K562 (cell line): ENCODE data around the gene RALGAPB. TPM values are rescaled to one million over a fixed set of nuclear protein-coding genes. Genes with fewer than 3 reads are reported as not detected.
A peak's percentile ranks its signal among the peaks of the same experiment; 100 is the strongest.

Source experiments
- ATAC-seq: fragments of 200-7000 bp; cut with Tn5 transposase; 3 replicates; pipeline ENCODE4 v1.9.1; 2020; ENCODE audit warnings: moderate library complexity
- BruUV-seq: library from RNA; stranded (reverse); fragments of 400-500 nt; replicated peaks from 2 replicates; lab custom pipeline; 2021; lab: Mats Ljungman, UMichigan
- CTCF ChIA-PET: fragments of 300-600 bp; formaldehyde crosslinking; extraction: SDS; loops from one replicate; lab custom pipeline; 2021; ENCODE audit warnings: low intra/inter-chr PET ratio; lab: Yijun Ruan, JAX
- POLR2A ChIA-PET: fragments of 300-600, 350-650 bp; sonication (Branson Sonifier 250); formaldehyde crosslinking; extraction: SDS; loops from one replicate; lab custom pipeline; 2021; ENCODE audit warnings: antibody characterized with exemption, inconsistent platforms; lab: Yijun Ruan, JAX
- DNase-seq, 4 experiments: peaks; one replicate each; pipeline versions ENCODE4 v3.0.0 to v3.0.0-alpha.2; 2011 to 2018; ENCODE audit warnings: low spot score in 3 of 4, mixed read lengths in 3 of 4; ENCODE audit errors: extremely low read depth in 1 of 4
- FAIRE-seq: peaks from 2 replicates; lab custom pipeline; 2011; peaks lifted over from hg19 to GRCh38; lab: Jason Lieb, UNC
- H2AFZ ChIP-seq: 2 replicates; pipeline ENCODE4 v1.6.0; 2011; ENCODE audit warnings: low read depth, low read length, control low read depth, inconsistent platforms
- H3K27ac ChIP-seq: fragments of 200-600 bp; 3 replicates; pipeline ENCODE4 v1.8.0; 2011; ENCODE audit warnings: low read depth, mild to moderate bottlenecking, control low read depth, inconsistent platforms, low read length, moderate library complexity, mixed read lengths; ENCODE audit errors: extremely low read depth
- H3K27me3 ChIP-seq, 2 experiments: fragments of 300-600 bp in 1 of 2; 2 replicates in 1 of 2; 3 replicates in 1 of 2; pipeline versions ENCODE4 v1.6.0 to v1.8.0; 2011; ENCODE audit warnings: inconsistent platforms in 2 of 2, low read length in 2 of 2, mild to moderate bottlenecking in 1 of 2, mixed read lengths in 1 of 2, moderate library complexity in 1 of 2; ENCODE audit not compliant: control insufficient read depth in 2 of 2, insufficient read depth in 2 of 2
- H3K36me3 ChIP-seq: fragments of 300-600 bp; 3 replicates; pipeline ENCODE4 v1.8.0; 2011; ENCODE audit warnings: mild to moderate bottlenecking, low read length, inconsistent platforms; ENCODE audit not compliant: control insufficient read depth, insufficient read depth
- H3K4me1 ChIP-seq, 2 experiments: fragments of 200-600 bp in 1 of 2; replicated peaks in 1 of 2; 2 replicates in 1 of 2; 3 replicates in 1 of 2; pipeline versions ENCODE4 v1.5.1 to v1.8.0; 2011; ENCODE audit warnings: inconsistent platforms in 2 of 2, low read length in 2 of 2, mild to moderate bottlenecking in 1 of 2, mixed read lengths in 1 of 2, moderate library complexity in 1 of 2; ENCODE audit not compliant: control insufficient read depth in 2 of 2, insufficient read depth in 2 of 2
- H3K4me2 ChIP-seq: 2 replicates; pipeline ENCODE4 v1.6.1; 2011; ENCODE audit warnings: low read length, control low read depth, inconsistent platforms, mixed read lengths; ENCODE audit not compliant: insufficient read depth
- H3K4me3 ChIP-seq: fragments of 200-600 bp; sonication (generic), shearing (Covaris generic); 2 replicates; pipeline ENCODE4 v1.5.1; 2016; ENCODE audit warnings: control low read depth, inconsistent platforms
- H3K79me2 ChIP-seq: fragments of 200-600 bp; 3 replicates; pipeline ENCODE4 v1.8.0; 2011; ENCODE audit warnings: low read length, inconsistent platforms; ENCODE audit not compliant: control insufficient read depth, insufficient read depth
- H3K9ac ChIP-seq, 2 experiments: 2 replicates each; pipeline versions ENCODE4 v1.6.0 to v1.6.1; 2011; ENCODE audit warnings: low read depth in 2 of 2, low read length in 2 of 2, control low read depth in 1 of 2, inconsistent platforms in 1 of 2, mild to moderate bottlenecking in 1 of 2, mixed read lengths in 1 of 2; ENCODE audit not compliant: insufficient read depth in 1 of 2
- H3K9me1 ChIP-seq: one replicate; pipeline ENCODE4 v1.6.0; 2011; ENCODE audit warnings: inconsistent platforms, mild to moderate bottlenecking, low read length, moderate library complexity; ENCODE audit not compliant: control insufficient read depth, insufficient read depth
- H3K9me3 ChIP-seq: replicated peaks from 2 replicates; pipeline ENCODE4 v1.5.1; 2011; ENCODE audit warnings: low read depth, low read length, inconsistent platforms; ENCODE audit not compliant: control insufficient read depth, insufficient read depth
- H4K20me1 ChIP-seq: replicated peaks from 2 replicates; pipeline ENCODE4 v1.6.1; 2011; ENCODE audit warnings: low read length, inconsistent platforms, mixed read lengths; ENCODE audit not compliant: control insufficient read depth, insufficient read depth
- CAMTA2 ChIP-seq: fragments of 250-450 bp; sonication (Bioruptor Pico); conservative IDR thresholded peaks from 2 replicates; pipeline ENCODE4 v1.5.1; 2022
- HCFC1 ChIP-seq: IDR thresholded peaks from 2 replicates; pipeline ENCODE4 v1.6.1; 2012; ENCODE audit warnings: low read depth, low read length, improper control_type of control experiment
- SIX5 ChIP-seq, 2 experiments: IDR thresholded peaks; 2 replicates each; pipeline ENCODE4 v1.6.1; 2011; ENCODE audit warnings: low read length in 2 of 2, borderline replicate concordance in 1 of 2, low read depth in 1 of 2, mild to moderate bottlenecking in 1 of 2, moderate library complexity in 1 of 2; ENCODE audit not compliant: insufficient read depth in 1 of 2
- TFAM ChIP-seq: fragments of 250-450 bp; sonication (Bioruptor Pico); conservative IDR thresholded peaks from 2 replicates; pipeline ENCODE4 v1.5.0; 2021; ENCODE audit warnings: mild to moderate bottlenecking, moderate library complexity
- U2AF1 ChIP-seq: fragments of 200-400 bp; formaldehyde crosslinking; optimal IDR thresholded peaks from 2 replicates; pipeline ENCODE3; 2017; ENCODE audit warnings: mild to moderate bottlenecking, low read depth, low read length, moderate library complexity
- ZNF143 ChIP-seq: sonication (generic); formaldehyde crosslinking; IDR thresholded peaks from 2 replicates; pipeline ENCODE4 v1.9.0; 2022; ENCODE audit warnings: mild to moderate bottlenecking, missing genetic modification reagents
- ZNF263 ChIP-seq: sonication (generic); formaldehyde crosslinking; IDR thresholded peaks from 2 replicates; pipeline ENCODE4 v1.8.0; 2022; ENCODE audit warnings: mild to moderate bottlenecking, missing genetic modification reagents, borderline replicate concordance
- WGBS: fragments of 100-300 bp; shearing (Covaris generic); methylation state at CpG from one replicate; pipeline ENCODE4 v1.1.6; 2016; ENCODE audit warnings: low coverage, mixed read lengths; ENCODE audit not compliant: insufficient coverage; ENCODE audit errors: missing lambda C conversion rate; 5-methylcytosine and 5-hydroxymethylcytosine counted together
- in situ Hi-C: fragments of 300-500 bp; cut with MboI; formaldehyde crosslinking; loops from 4 replicates; pipeline ENCODE4 v1.15.0; 2018; ENCODE audit warnings: inconsistent platforms, mixed read lengths
- intact Hi-C: fragments of 100-400 bp; cut with micrococcal nuclease; formaldehyde crosslinking; loops from 2 replicates; pipeline ENCODE4 v1.14.2; 2022
- polyA plus RNA-seq, 8 experiments: library from polyadenylated mRNA; depleted of rRNA in 4 of 8; stranded (reverse) in 5 of 8; unstranded in 3 of 8; fragments of >200 nt; fragmentation: Nextera tagmentation in 2 of 8; fragmentation: Illumina TruSeq in 1 of 8; extraction: Ambion mirVana in 2 of 8; extraction: Trizol in 1 of 8; gene quantifications; 2 replicates each; pipeline versions ENCODE4 v1.2.1 to v1.2.3, GENCODE V29; 2011 to 2014; ENCODE audit warnings: inconsistent platforms in 1 of 8, missing spikeins in 1 of 8
- total RNA-seq, 7 experiments: library from RNA; depleted of rRNA in 6 of 7; stranded (reverse); fragments of >200 nt in 6 of 7; fragmentation: Illumina TruSeq in 2 of 7; extraction: Trizol in 2 of 7; gene quantifications; 2 replicates each; pipeline versions ENCODE4 v1.2.1 to v1.2.3, GENCODE V29; 2011 to 2021; ENCODE audit warnings: low replicate concordance in 1 of 7
- TF ChIP-seq, protein P1 (sequence below): fragments of 450-650 bp; IDR thresholded peaks from 2 replicates; pipeline ENCODE4 v1.6.1; 2018; ENCODE audit not compliant: partially characterized antibody

Gene RALGAPB
- total and polyA plus RNA-seq, 9 of the 15 experiments (the other 6 are each of a cell fraction or from before 2014, with no cell fraction given): 4.3 to 25.6 (median 13.6) TPM

DNA sequence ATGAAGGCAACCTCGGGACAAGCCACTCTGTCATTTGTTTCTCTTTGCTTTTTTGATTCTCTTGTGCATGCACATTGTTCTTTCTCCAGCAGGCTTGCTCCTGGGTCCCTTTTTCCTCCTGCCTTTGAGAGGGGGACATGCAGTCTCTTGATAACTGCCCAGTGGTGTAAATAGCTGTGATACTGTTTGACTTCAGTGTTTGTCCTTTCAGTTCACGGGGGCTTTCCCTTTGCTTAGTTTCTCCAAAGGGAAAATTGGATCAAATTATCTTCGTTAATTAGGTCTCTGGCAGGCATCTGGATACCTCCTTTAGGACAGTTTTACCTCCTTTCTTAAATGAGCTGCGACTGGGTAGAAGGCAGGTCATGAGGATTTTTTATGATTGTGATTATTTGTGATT is 41.5 kb downstream of the RALGAPB start:
- no peaks in the 10 kb centered on the region for H3K9me3 ChIP-seq
- in situ Hi-C loops (no loop called here), intact Hi-C loops (no loop called here)
- H3K4me1 ChIP-seq: no peaks in the 10 kb centered on the region
- no peak overlapping the region for H3K4me2 ChIP-seq
- no TSS peak for BruUV-seq
- FAIRE-seq: no peak
- H3K9ac ChIP-seq: no peak overlapping the region
- no peaks in the 10 kb centered on the region for H3K79me2 ChIP-seq
- no peak overlapping the region for H3K4me3 ChIP-seq
- TF ChIP-seq TFAM (no peak), U2AF1 (no peak), ZNF263 (CRISPR knock-in tag) (no peak)
- no peaks in the 10 kb centered on the region for H3K27me3 ChIP-seq
- WGBS: 68% methylated on average over 4 of the region's 4 CpGs
- no peak for ATAC-seq
- no peak for DNase-seq
- no peaks in the 10 kb centered on the region for H4K20me1 ChIP-seq
- ChIA-PET POLR2A (interaction anchor here (1.3 kb wide), 1 partner anchor 11 kb away, joined by 3 read pairs; no protein-coding TSS in a partner anchor), CTCF (no interaction called here)
- H2AFZ ChIP-seq: no peak overlapping the region
- H3K9me1 ChIP-seq: no peaks in the 10 kb centered on the region
- H3K36me3 ChIP-seq: peaks cover 44% of the 10 kb centered on the region
- no peak overlapping the region for H3K27ac ChIP-seq

DNA sequence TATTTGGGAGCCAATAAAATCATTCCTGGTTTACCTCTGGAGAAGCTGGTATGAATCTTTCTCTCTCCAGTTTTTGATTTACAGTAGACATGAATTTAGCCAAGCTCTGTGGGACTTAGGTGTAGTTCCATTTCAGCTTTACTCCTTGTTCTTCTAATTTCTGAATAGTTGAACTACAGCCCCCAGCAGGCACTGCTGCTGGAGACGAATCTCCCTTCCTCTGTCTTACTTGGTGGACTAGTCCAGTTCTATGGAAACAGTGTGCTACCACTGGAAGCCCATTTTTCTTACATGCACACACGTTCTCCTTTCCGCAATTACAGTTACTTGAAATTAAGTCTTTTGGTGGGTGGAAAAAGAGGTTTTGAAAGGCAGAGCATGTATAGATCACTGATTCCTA is 42.3 kb downstream of the RALGAPB start:
- Histone ChIP-seq H3K9ac (no peak overlapping the region), H3K79me2 (no peaks in the 10 kb centered on the region), H2AFZ (no peak overlapping the region), H3K4me1 (0 out of 5 replicates have a peak, but pooled peaks cover 0 to 3% of the 10 kb centered on the region in 2 experiments), H4K20me1 (no peaks in the 10 kb centered on the region), H3K9me3 (no peaks in the 10 kb centered on the region), H3K4me2 (no peak overlapping the region), H3K36me3 (peaks cover 39% of the 10 kb centered on the region), H3K27ac (no peak overlapping the region), H3K9me1 (no peaks in the 10 kb centered on the region), H3K27me3 (no peaks in the 10 kb centered on the region), H3K4me3 (no peak overlapping the region)
- ChIA-PET CTCF (no interaction called here), POLR2A (interaction anchor here (1.3 kb wide), 1 partner anchor 12 kb away, joined by 3 read pairs; no protein-coding TSS in a partner anchor)
- WGBS: 75% methylated on average over 3 of the region's 3 CpGs
- in situ Hi-C loops: no loop called here
- TF ChIP-seq ZNF143 (CRISPR knock-in tag): 0 out of 2 replicates have a peak, but pooled peaks have one; percentile 43
- TF ChIP-seq, protein P1, sequence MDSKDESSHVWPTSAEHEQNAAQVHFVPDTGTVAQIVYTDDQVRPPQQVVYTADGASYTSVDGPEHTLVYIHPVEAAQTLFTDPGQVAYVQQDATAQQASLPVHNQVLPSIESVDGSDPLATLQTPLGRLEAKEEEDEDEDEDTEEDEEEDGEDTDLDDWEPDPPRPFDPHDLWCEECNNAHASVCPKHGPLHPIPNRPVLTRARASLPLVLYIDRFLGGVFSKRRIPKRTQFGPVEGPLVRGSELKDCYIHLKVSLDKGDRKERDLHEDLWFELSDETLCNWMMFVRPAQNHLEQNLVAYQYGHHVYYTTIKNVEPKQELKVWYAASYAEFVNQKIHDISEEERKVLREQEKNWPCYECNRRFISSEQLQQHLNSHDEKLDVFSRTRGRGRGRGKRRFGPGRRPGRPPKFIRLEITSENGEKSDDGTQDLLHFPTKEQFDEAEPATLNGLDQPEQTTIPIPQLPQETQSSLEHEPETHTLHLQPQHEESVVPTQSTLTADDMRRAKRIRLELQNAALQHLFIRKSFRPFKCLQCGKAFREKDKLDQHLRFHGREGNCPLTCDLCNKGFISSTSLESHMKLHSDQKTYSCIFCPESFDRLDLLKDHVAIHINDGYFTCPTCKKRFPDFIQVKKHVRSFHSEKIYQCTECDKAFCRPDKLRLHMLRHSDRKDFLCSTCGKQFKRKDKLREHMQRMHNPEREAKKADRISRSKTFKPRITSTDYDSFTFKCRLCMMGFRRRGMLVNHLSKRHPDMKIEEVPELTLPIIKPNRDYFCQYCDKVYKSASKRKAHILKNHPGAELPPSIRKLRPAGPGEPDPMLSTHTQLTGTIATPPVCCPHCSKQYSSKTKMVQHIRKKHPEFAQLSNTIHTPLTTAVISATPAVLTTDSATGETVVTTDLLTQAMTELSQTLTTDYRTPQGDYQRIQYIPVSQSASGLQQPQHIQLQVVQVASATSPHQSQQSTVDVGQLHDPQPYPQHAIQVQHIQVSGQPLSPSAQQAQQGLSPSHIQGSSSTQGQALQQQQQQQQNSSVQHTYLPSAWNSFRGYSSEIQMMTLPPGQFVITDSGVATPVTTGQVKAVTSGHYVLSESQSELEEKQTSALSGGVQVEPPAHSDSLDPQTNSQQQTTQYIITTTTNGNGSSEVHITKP: peak; percentile 90
- TF ChIP-seq CAMTA2: no peak
- peak; percentile 29 to 37; a peak in 2 of 4 replicates for TF ChIP-seq SIX5 (IDR thresholded peaks at IDR 0.05; ENCODE audit: borderline replicate concordance in 1 of 2, insufficient read depth in 1 of 2, low read depth in 1 of 2, low read length in 2 of 2)
- peak; percentile 62 for TF ChIP-seq HCFC1
- FAIRE-seq: no peak
- DNase-seq: peak in 1 of 4 experiments; percentile 6
- 0 out of 3 replicates have a peak, but pooled peaks have one; percentile 54 for ATAC-seq
- intact Hi-C loops: no loop called here
- BruUV-seq: no TSS peak
